ENCODE measurements around the gene TST. TPM values are rescaled to one million over a fixed set of nuclear protein-coding genes. Genes with fewer than 3 reads are reported as not detected.
A peak's percentile ranks its signal among the peaks of the same experiment; 100 is the strongest.

The TST gene
- polyA plus RNA-seq, 3 donors: 17.3 to 41.7 (median 34.5) TPM

DNA sequence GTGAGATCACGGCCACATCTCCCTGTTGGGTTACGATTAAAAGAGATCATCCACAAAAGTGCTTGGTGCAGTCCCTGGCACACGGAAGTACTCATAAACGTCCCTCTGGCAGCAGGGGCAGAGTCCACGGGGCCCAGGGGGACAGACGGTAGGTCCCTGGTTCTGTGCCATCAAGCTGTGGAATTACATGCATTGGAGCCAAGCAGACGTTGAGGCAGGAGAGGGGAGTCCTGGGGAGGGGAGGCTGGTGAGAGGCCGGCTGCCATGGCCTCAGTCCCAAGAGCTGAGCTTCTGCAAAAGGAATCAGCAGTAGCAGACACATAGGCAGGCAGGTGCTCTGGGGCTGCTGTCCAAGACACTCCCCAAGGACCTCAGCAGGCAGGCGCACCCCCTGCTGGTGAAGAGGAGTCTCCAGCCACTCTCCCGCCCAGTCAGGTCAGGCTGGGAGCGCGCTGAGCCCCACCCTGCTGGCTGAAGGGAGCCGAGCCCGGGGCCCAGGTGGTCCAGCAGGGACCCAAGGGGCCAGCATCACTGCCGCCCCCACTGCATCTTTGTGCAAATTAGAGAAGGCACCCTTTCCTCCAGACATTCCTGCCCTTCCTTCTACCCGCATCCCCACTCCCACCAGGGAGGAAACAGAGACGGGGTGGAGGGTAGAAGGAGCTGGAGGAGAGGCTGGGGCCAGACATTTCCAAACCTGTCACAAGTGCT lies 24.7 kb upstream of the TST start:
- H3K4me1 Mint-ChIP-seq: peaks cover 21% of the 10 kb centered on the region
- Histone ChIP-seq H3K9ac (ENCODE audit: insufficient read depth, low read length, poor library complexity, severe bottlenecking) (no peak overlapping the region), H3K27ac (ENCODE audit: low read depth in 1 of 2, low read length in 2 of 2) (no peak overlapping the region), H3K4me1 (ENCODE audit: control insufficient read depth in 1 of 2, insufficient read depth in 2 of 2, low read length in 2 of 2) (peaks cover 22 to 25% of the 10 kb centered on the region in 2 donors), H3K79me2 (ENCODE audit: insufficient read depth, low read length) (no peaks in the 10 kb centered on the region), H2AFZ (ENCODE audit: insufficient read depth, low read depth, low read length, poor library complexity, severe bottlenecking) (no peak overlapping the region), H3K36me3 (replicated peaks in 1 of 2; ENCODE audit: control insufficient read depth in 1 of 2, insufficient read depth in 2 of 2, low read length in 2 of 2) (no peaks in the 10 kb centered on the region), H3K9me3 (replicated peaks in 1 of 2; ENCODE audit: control insufficient read depth in 1 of 2, insufficient read depth in 1 of 2, low read length in 2 of 2) (no peaks in the 10 kb centered on the region), H3K27me3 (ENCODE audit: control insufficient read depth in 2 of 2, insufficient read depth in 2 of 2, low read length in 2 of 2) (no peaks in the 10 kb centered on the region), H4K20me1 (ENCODE audit: insufficient read depth, low read length) (no peaks in the 10 kb centered on the region), H3K4me3 (replicated peaks in 1 of 3; ENCODE audit: low read depth in 2 of 3, low read length in 3 of 3) (no peak overlapping the region), H3K4me2 (replicated peaks; ENCODE audit: extremely low read depth, low read length, poor library complexity, severe bottlenecking) (no peak overlapping the region)
- H3K36me3 Mint-ChIP-seq: no peaks in the 10 kb centered on the region
- H3K9me3 Mint-ChIP-seq: no peaks in the 10 kb centered on the region
- 36% methylated on average over 11 of the region's 17 CpGs for WGBS (ENCODE audit: insufficient coverage)
- TF ChIP-seq, protein P1, sequence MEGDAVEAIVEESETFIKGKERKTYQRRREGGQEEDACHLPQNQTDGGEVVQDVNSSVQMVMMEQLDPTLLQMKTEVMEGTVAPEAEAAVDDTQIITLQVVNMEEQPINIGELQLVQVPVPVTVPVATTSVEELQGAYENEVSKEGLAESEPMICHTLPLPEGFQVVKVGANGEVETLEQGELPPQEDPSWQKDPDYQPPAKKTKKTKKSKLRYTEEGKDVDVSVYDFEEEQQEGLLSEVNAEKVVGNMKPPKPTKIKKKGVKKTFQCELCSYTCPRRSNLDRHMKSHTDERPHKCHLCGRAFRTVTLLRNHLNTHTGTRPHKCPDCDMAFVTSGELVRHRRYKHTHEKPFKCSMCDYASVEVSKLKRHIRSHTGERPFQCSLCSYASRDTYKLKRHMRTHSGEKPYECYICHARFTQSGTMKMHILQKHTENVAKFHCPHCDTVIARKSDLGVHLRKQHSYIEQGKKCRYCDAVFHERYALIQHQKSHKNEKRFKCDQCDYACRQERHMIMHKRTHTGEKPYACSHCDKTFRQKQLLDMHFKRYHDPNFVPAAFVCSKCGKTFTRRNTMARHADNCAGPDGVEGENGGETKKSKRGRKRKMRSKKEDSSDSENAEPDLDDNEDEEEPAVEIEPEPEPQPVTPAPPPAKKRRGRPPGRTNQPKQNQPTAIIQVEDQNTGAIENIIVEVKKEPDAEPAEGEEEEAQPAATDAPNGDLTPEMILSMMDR (IDR thresholded peaks at IDR 0.05): peak; percentile 89
- no peak overlapping the region for H3K4me3 Mint-ChIP-seq
- intact Hi-C loops (cut with micrococcal nuclease): no loop called here
- H3K27ac Mint-ChIP-seq: peak overlapping the region in 1 of 7 donors; percentile 40
- DNase-seq: peak; percentile 44 to 61 (median 46)
- peaks cover under 1 to 7% (median 1%) of the 10 kb centered on the region in 3 donors for H3K27me3 Mint-ChIP-seq (ENCODE audit: low read depth in 3 of 3)

DNA sequence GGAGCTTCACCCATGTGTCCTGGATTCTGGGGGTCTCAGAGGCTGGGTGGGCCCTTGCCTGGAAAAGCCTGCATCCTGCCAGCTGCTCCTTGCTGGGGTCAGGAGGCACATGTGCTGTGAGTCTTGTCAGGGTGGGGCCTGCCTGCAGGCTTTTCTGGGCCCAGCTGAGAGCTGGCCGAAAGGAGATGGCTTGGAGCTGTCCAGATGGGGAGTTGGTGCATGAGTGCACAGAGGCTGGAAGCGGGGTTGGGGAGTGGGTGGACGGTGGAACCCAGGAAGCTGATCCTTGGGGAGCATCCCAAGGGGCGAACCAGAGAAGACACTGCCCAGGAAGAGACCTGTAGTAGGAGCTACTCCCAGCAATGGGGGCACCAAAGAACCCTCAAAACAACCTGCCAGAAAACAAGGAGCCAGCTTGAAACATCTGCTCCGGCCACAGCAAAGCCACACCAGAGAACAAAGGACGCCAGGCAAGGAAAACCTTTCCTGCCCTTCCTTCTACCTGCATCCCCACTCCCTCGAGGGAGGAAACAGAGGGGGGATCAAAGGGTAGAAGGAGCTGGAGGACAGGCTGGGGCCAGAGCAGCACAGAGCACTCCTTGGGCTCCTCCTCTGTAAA lies 24.1 kb upstream of the TST start:
- Histone ChIP-seq H3K4me2 (replicated peaks; ENCODE audit: extremely low read depth, low read length, poor library complexity, severe bottlenecking) (no peak overlapping the region), H3K4me1 (ENCODE audit: control insufficient read depth in 1 of 2, insufficient read depth in 2 of 2, low read length in 2 of 2) (peaks cover 22 to 25% of the 10 kb centered on the region in 2 donors), H3K4me3 (replicated peaks in 1 of 3; ENCODE audit: low read depth in 2 of 3, low read length in 3 of 3) (no peak overlapping the region), H3K27ac (ENCODE audit: low read depth in 1 of 2, low read length in 2 of 2) (no peak overlapping the region), H3K27me3 (ENCODE audit: control insufficient read depth in 2 of 2, insufficient read depth in 2 of 2, low read length in 2 of 2) (no peaks in the 10 kb centered on the region), H3K36me3 (replicated peaks in 1 of 2; ENCODE audit: control insufficient read depth in 1 of 2, insufficient read depth in 2 of 2, low read length in 2 of 2) (no peaks in the 10 kb centered on the region), H4K20me1 (ENCODE audit: insufficient read depth, low read length) (no peaks in the 10 kb centered on the region), H3K9ac (ENCODE audit: insufficient read depth, low read length, poor library complexity, severe bottlenecking) (no peak overlapping the region), H3K79me2 (ENCODE audit: insufficient read depth, low read length) (no peaks in the 10 kb centered on the region), H3K9me3 (replicated peaks in 1 of 2; ENCODE audit: control insufficient read depth in 1 of 2, insufficient read depth in 1 of 2, low read length in 2 of 2) (no peaks in the 10 kb centered on the region), H2AFZ (ENCODE audit: insufficient read depth, low read depth, low read length, poor library complexity, severe bottlenecking) (no peak overlapping the region)
- H3K27me3 Mint-ChIP-seq (ENCODE audit: low read depth in 3 of 3): peaks cover 1 to 8% (median 3%) of the 10 kb centered on the region in 3 donors
- H3K9me3 Mint-ChIP-seq: no peaks in the 10 kb centered on the region
- TF ChIP-seq, protein P1 (IDR thresholded peaks at IDR 0.05): no peak
- peak overlapping the region in 1 of 7 donors; percentile 40 for H3K27ac Mint-ChIP-seq
- H3K4me1 Mint-ChIP-seq: peaks cover 21% of the 10 kb centered on the region
- H3K36me3 Mint-ChIP-seq: no peaks in the 10 kb centered on the region
- intact Hi-C loops (cut with micrococcal nuclease): no loop called here
- no peak for DNase-seq
- no peak overlapping the region for H3K4me3 Mint-ChIP-seq
- 100% methylated on average over 1 of the region's 7 CpGs for WGBS (ENCODE audit: insufficient coverage)

Measured in CD14-positive monocyte (primary cell).